ENCODE measurements around the gene CNPY3.

CNPY3 gene

GRCh38 chr6:42967228-42967627 lies 37.9 kb downstream of the CNPY3 start:
- no peak overlapping the region for H3K9ac ChIP-seq (ENCODE audit: low read length)
- no peaks in the 10 kb centered on the region for H3K4me1 ChIP-seq (ENCODE audit: low read length)
- H4K20me1 ChIP-seq (ENCODE audit: insufficient read depth, low read length): no peaks in the 10 kb centered on the region

DNA sequence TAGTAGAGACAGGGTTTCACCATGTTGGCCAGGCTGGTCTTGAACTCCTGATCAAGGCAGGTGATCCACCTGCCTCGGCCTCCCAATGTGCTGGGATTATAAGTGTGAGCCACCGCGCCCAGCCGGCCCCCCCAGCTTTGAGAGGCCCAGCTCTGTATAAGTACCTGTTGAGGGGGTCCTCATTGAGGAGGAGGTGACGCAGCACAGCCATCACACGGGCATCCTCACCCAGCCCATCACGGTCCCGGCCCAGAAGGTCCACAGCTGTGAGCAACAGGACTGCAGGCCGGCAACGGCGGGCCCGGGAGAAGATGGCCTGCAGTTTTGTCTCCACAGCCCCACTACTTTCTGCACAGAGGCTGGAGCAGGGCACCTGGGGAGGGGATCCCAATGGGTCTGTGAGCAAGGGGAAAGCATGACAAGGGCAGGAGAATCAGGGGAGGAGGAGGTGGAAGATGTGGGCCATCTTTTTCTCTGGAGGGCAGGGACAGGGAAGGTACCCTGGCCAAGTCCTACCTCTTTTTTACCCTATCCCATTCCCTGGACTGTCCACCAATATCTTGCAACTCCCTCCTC lies 38.9 kb downstream of the CNPY3 start:
- Histone ChIP-seq H3K4me1 (ENCODE audit: low read length) (no peaks in the 10 kb centered on the region), H3K4me3 (ENCODE audit: low read length) (no peak overlapping the region), H3K9me3 (ENCODE audit: insufficient read depth, low read length) (no peaks in the 10 kb centered on the region), H3K36me3 (replicated peaks; ENCODE audit: low read depth, low read length) (no peaks in the 10 kb centered on the region), H3K4me2 (ENCODE audit: low read length) (no peak overlapping the region), H4K20me1 (ENCODE audit: insufficient read depth, low read length) (no peaks in the 10 kb centered on the region), H3K27ac (ENCODE audit: low read length) (no peak overlapping the region), H3K79me2 (ENCODE audit: low read length) (no peaks in the 10 kb centered on the region), H2AFZ (ENCODE audit: low read depth, low read length) (no peak overlapping the region), H3K9ac (ENCODE audit: low read length) (no peak overlapping the region), H3K27me3 (ENCODE audit: low read depth, low read length) (no peaks in the 10 kb centered on the region)
- TF ChIP-seq, protein P1, sequence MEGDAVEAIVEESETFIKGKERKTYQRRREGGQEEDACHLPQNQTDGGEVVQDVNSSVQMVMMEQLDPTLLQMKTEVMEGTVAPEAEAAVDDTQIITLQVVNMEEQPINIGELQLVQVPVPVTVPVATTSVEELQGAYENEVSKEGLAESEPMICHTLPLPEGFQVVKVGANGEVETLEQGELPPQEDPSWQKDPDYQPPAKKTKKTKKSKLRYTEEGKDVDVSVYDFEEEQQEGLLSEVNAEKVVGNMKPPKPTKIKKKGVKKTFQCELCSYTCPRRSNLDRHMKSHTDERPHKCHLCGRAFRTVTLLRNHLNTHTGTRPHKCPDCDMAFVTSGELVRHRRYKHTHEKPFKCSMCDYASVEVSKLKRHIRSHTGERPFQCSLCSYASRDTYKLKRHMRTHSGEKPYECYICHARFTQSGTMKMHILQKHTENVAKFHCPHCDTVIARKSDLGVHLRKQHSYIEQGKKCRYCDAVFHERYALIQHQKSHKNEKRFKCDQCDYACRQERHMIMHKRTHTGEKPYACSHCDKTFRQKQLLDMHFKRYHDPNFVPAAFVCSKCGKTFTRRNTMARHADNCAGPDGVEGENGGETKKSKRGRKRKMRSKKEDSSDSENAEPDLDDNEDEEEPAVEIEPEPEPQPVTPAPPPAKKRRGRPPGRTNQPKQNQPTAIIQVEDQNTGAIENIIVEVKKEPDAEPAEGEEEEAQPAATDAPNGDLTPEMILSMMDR (IDR thresholded peaks at IDR 0.05; ENCODE audit: low read depth, low read length): no peak
- no peak for TF ChIP-seq EZH2phosphoT487 (IDR thresholded peaks at IDR 0.05; ENCODE audit: low read depth)

More at GRCh38 chr6:42967228-42967627, 37.9 kb downstream of the CNPY3 start:
- no peak overlapping the region for H3K27ac ChIP-seq (ENCODE audit: low read length)
- no peaks in the 10 kb centered on the region for H3K79me2 ChIP-seq (ENCODE audit: low read length)
- no peaks in the 10 kb centered on the region for H3K9me3 ChIP-seq (ENCODE audit: insufficient read depth, low read length)
- H3K4me2 ChIP-seq (ENCODE audit: low read length): no peak overlapping the region
- no peaks in the 10 kb centered on the region for H3K27me3 ChIP-seq (ENCODE audit: low read depth, low read length)
- no peaks in the 10 kb centered on the region for H3K36me3 ChIP-seq (replicated peaks; ENCODE audit: low read depth, low read length)
- TF ChIP-seq EZH2phosphoT487 (IDR thresholded peaks at IDR 0.05; ENCODE audit: low read depth): no peak
- TF ChIP-seq, protein P1 (IDR thresholded peaks at IDR 0.05; ENCODE audit: low read depth, low read length): no peak
- no peak overlapping the region for H2AFZ ChIP-seq (ENCODE audit: low read depth, low read length)
- no peak overlapping the region for H3K4me3 ChIP-seq (ENCODE audit: low read length)

DNA sequence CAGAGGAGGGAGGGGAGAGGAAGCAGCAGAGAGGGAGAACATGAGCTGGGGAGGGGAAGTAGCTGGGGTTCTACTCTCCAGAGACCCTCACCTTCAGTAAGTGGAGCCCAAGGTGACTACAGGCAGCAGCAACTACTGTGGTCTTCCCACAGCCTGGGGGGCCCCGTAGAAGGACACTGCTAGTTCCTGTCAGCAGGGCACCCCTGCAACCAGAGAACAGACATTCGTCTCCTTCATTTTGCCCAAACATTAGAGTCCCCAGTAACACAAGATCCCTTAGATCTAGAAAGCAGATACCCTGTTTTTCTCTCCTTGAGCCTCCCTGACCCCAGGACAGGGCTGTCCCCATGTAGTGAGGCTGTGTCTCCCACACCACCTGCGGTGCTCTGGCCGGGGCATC lies 39.5 kb downstream of the CNPY3 start:
- Histone ChIP-seq H3K4me3 (ENCODE audit: low read length) (no peak overlapping the region), H3K27ac (ENCODE audit: low read length) (no peak overlapping the region), H3K27me3 (ENCODE audit: low read depth, low read length) (no peaks in the 10 kb centered on the region), H3K9ac (ENCODE audit: low read length) (no peak overlapping the region), H2AFZ (ENCODE audit: low read depth, low read length) (no peak overlapping the region), H3K36me3 (replicated peaks; ENCODE audit: low read depth, low read length) (peaks cover 1% of the 10 kb centered on the region), H3K79me2 (ENCODE audit: low read length) (no peaks in the 10 kb centered on the region), H3K4me1 (ENCODE audit: low read length) (no peaks in the 10 kb centered on the region), H3K4me2 (ENCODE audit: low read length) (no peak overlapping the region), H4K20me1 (ENCODE audit: insufficient read depth, low read length) (no peaks in the 10 kb centered on the region), H3K9me3 (ENCODE audit: insufficient read depth, low read length) (no peaks in the 10 kb centered on the region)
- TF ChIP-seq, protein P1 (IDR thresholded peaks at IDR 0.05; ENCODE audit: low read depth, low read length): no peak
- TF ChIP-seq EZH2phosphoT487 (IDR thresholded peaks at IDR 0.05; ENCODE audit: low read depth): no peak

DNA sequence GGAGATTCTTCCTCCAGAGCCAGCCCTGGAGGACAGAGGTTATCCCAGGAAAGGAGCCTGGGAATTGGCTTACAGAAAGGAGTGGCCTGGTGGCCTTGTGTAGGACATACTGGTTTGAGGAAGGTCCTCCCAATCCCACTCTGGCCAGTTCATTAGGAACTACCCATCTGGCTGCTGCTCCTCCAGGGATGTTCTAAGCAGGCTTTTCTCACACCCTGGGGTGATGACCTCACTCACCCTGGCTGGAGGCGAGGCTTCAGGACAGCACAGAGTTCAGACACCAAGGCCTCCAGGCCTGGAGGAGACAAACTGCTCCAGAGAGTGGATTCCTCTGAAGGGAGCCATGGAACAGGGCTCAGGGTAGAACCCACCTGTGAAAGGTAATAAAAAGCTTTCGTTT lies 40.2 kb downstream of the CNPY3 start:
- Histone ChIP-seq H4K20me1 (ENCODE audit: insufficient read depth, low read length) (no peaks in the 10 kb centered on the region), H3K4me2 (ENCODE audit: low read length) (no peak overlapping the region), H3K9me3 (ENCODE audit: insufficient read depth, low read length) (no peaks in the 10 kb centered on the region), H3K79me2 (ENCODE audit: low read length) (no peaks in the 10 kb centered on the region), H3K9ac (ENCODE audit: low read length) (no peak overlapping the region), H3K4me1 (ENCODE audit: low read length) (no peaks in the 10 kb centered on the region), H2AFZ (ENCODE audit: low read depth, low read length) (no peak overlapping the region), H3K36me3 (replicated peaks; ENCODE audit: low read depth, low read length) (peaks cover 5% of the 10 kb centered on the region), H3K27me3 (ENCODE audit: low read depth, low read length) (no peaks in the 10 kb centered on the region), H3K27ac (ENCODE audit: low read length) (no peak overlapping the region), H3K4me3 (ENCODE audit: low read length) (no peak overlapping the region)
- TF ChIP-seq EZH2phosphoT487 (IDR thresholded peaks at IDR 0.05; ENCODE audit: low read depth): no peak
- TF ChIP-seq, protein P1 (IDR thresholded peaks at IDR 0.05; ENCODE audit: low read depth, low read length): no peak

Data from OCI-LY3 (cell line).